Endothelial cell of umbilical vein (primary cell): Measurements from ENCODE around the gene LTA4H. TPM values are rescaled to one million over a fixed set of nuclear protein-coding genes. Genes with fewer than 3 reads are reported as not detected.

Experiments
- BruUV-seq: library from RNA; stranded (reverse); fragments of 400-500 nt; replicated peaks from 2 replicates; lab custom pipeline; 2021; lab: Mats Ljungman, UMichigan
- CTCF ChIA-PET: fragments of 300-600, 350-600 bp; sonication (Branson Sonifier 250); formaldehyde crosslinking; loops from one replicate; lab custom pipeline; 2021; ENCODE audit warnings: antibody characterized with exemption, inconsistent platforms; lab: Charles Lee
- POLR2A ChIA-PET: fragments of 300-600, 350-600 bp; sonication (Branson Sonifier 250); formaldehyde crosslinking; loops from one replicate; lab custom pipeline; 2021; ENCODE audit warnings: antibody characterized with exemption, inconsistent platforms; lab: Charles Lee
- DNase-seq: peaks from one replicate; pipeline ENCODE4 v3.0.0-alpha.2; 2011; ENCODE audit warnings: low read depth, low spot score
- FAIRE-seq: peaks from 2 replicates; lab custom pipeline; 2011; peaks lifted over from hg19 to GRCh38; lab: Jason Lieb, UNC
- H2AFZ ChIP-seq: 2 replicates; pipeline ENCODE4 v1.6.0; 2012; ENCODE audit warnings: low read depth, low read length, control low read depth, inconsistent platforms
- H3K27ac ChIP-seq: 2 replicates; pipeline ENCODE4 v1.5.1; 2011; ENCODE audit warnings: low read depth, mild to moderate bottlenecking, control low read depth, low read length, moderate library complexity; ENCODE audit not compliant: insufficient read depth
- H3K27me3 ChIP-seq, 2 experiments: 2 replicates each; pipeline versions ENCODE4 v1.6.0 to v1.6.1; 2011; ENCODE audit warnings: low read length in 2 of 2, mixed read lengths in 1 of 2; ENCODE audit not compliant: control insufficient read depth in 2 of 2, insufficient read depth in 2 of 2
- H3K36me3 ChIP-seq, 2 experiments: 2 replicates in 1 of 2; 3 replicates in 1 of 2; pipeline ENCODE4 v1.5.1; 2011; ENCODE audit warnings: low read length in 2 of 2, mild to moderate bottlenecking in 1 of 2, moderate library complexity in 1 of 2; ENCODE audit not compliant: control insufficient read depth in 2 of 2, insufficient read depth in 2 of 2; ENCODE audit errors: extremely low read depth in 1 of 2
- H3K4me1 ChIP-seq: 3 replicates; pipeline ENCODE4 v1.5.1; 2011; ENCODE audit warnings: mild to moderate bottlenecking, low read length; ENCODE audit not compliant: control insufficient read depth, insufficient read depth; ENCODE audit errors: extremely low read depth
- H3K4me2 ChIP-seq: 2 replicates; pipeline ENCODE4 v1.6.1; 2011; ENCODE audit warnings: low read length, control low read depth, mixed read lengths; ENCODE audit not compliant: insufficient read depth
- H3K4me3 ChIP-seq, 3 experiments: fragments of 200-600 bp in 1 of 3; sonication (generic), shearing (Covaris generic) in 1 of 3; replicated peaks in 1 of 3; 2 replicates each; pipeline ENCODE4 v1.5.1; 2011 to 2016; ENCODE audit warnings: control low read depth in 3 of 3, low read length in 3 of 3, mild to moderate bottlenecking in 2 of 3, inconsistent platforms in 1 of 3, low read depth in 1 of 3, moderate library complexity in 1 of 3; ENCODE audit not compliant: insufficient read depth in 1 of 3
- H3K79me2 ChIP-seq: 2 replicates; pipeline ENCODE4 v1.6.0; 2012; ENCODE audit warnings: low read length, inconsistent platforms; ENCODE audit not compliant: control insufficient read depth, insufficient read depth
- H3K9ac ChIP-seq: replicated peaks from 2 replicates; pipeline ENCODE3; 2011; ENCODE audit warnings: low read length, control low read depth; ENCODE audit not compliant: insufficient read depth; ENCODE audit errors: extremely low read depth
- H3K9me1 ChIP-seq: replicated peaks from 3 replicates; pipeline ENCODE4 v1.6.0; 2011; ENCODE audit warnings: mild to moderate bottlenecking, low read length; ENCODE audit not compliant: control insufficient read depth, insufficient read depth; ENCODE audit errors: extremely low read depth
- H3K9me3 ChIP-seq: replicated peaks from 2 replicates; pipeline ENCODE4 v1.5.1; 2012; ENCODE audit warnings: low read length, inconsistent platforms; ENCODE audit not compliant: control insufficient read depth, insufficient read depth
- H4K20me1 ChIP-seq: replicated peaks from 2 replicates; pipeline ENCODE3; 2011; ENCODE audit warnings: mild to moderate bottlenecking, low read length; ENCODE audit not compliant: control insufficient read depth, insufficient read depth; ENCODE audit errors: extremely low read depth
- CTCF ChIP-seq, 2 donors: IDR thresholded peaks; 1 replicate in 1 of 2; 2 replicates in 1 of 2; pipeline ENCODE4 v1.5.1; 2011; ENCODE audit warnings: low read length in 2 of 2, mild to moderate bottlenecking in 2 of 2, moderate library complexity in 2 of 2, control low read depth in 1 of 2, inconsistent platforms in 1 of 2, low read depth in 1 of 2; ENCODE audit not compliant: insufficient read depth in 1 of 2; ENCODE audit errors: extremely low read depth in 1 of 2
- EZH2 ChIP-seq: IDR thresholded peaks from 2 replicates; pipeline ENCODE4 v1.6.1; 2012; ENCODE audit warnings: borderline replicate concordance, low read depth, mild to moderate bottlenecking, moderate library complexity, low read length, inconsistent platforms; ENCODE audit not compliant: severe bottlenecking
- FOS ChIP-seq: IDR thresholded peaks from 2 replicates; pipeline ENCODE4 v1.6.1; 2011; ENCODE audit warnings: mild to moderate bottlenecking, low read length, moderate library complexity, borderline replicate concordance; ENCODE audit not compliant: insufficient read depth
- GATA2 ChIP-seq: IDR thresholded peaks from 2 replicates; pipeline ENCODE4 v1.7.0; 2011; ENCODE audit warnings: low read depth, mild to moderate bottlenecking, moderate library complexity, mixed read lengths, low read length; ENCODE audit not compliant: insufficient read length, insufficient read depth
- JUN ChIP-seq: IDR thresholded peaks from 2 replicates; pipeline ENCODE4 v1.6.1; 2011; ENCODE audit warnings: borderline replicate concordance, low read depth; ENCODE audit not compliant: insufficient read length, insufficient read depth
- MAX ChIP-seq: IDR thresholded peaks from 2 replicates; pipeline ENCODE4 v1.6.1; 2011; ENCODE audit not compliant: insufficient read depth, insufficient read length
- MYC ChIP-seq: IDR thresholded peaks from one replicate; pipeline ENCODE4 v1.6.1; 2011; ENCODE audit warnings: mild to moderate bottlenecking, low read depth, low read length
- POLR2A ChIP-seq: IDR thresholded peaks from 2 replicates; pipeline ENCODE4 v1.6.1; 2012; ENCODE audit warnings: low read depth, mild to moderate bottlenecking, control low read depth, low read length
- POLR2AphosphoS5 ChIP-seq: IDR thresholded peaks from 2 replicates; pipeline ENCODE4 v1.6.1; 2012; ENCODE audit warnings: low read depth, mild to moderate bottlenecking, control low read depth, low read length, moderate library complexity; ENCODE audit not compliant: insufficient read depth
- dilution Hi-C: fragments of 300-500 bp; cut with MboI; formaldehyde crosslinking; loops from one replicate; pipeline ENCODE4 v1.15.0; 2019; ENCODE audit warnings: low sequenced_read_pairs; ENCODE audit not compliant: extremely low pct_ligation_motif_present
- intact Hi-C: fragments of 100-400 bp; cut with micrococcal nuclease; formaldehyde crosslinking; loops from one replicate; pipeline ENCODE4 v1.10.0; 2022
- polyA plus RNA-seq, 4 experiments: library from polyadenylated mRNA; depleted of rRNA in 3 of 4; stranded (reverse) in 3 of 4; unstranded in 1 of 4; fragments of >200 nt; gene quantifications; 2 replicates each; pipeline versions ENCODE4 v1.2.1 to v1.2.3, GENCODE V29; 2011 to 2012; ENCODE audit warnings: missing spikeins in 1 of 4
- total RNA-seq: library from RNA; stranded (reverse); gene quantifications from 2 replicates; pipeline ENCODE4 v1.2.3, GENCODE V29; 2021

The LTA4H gene
- total and polyA plus RNA-seq, 2 donors (not counting 3 experiments of a cell fraction or from before 2014, with no cell fraction given), result 77.1 to 85.2 TPM

- Histone ChIP-seq H3K4me1 (peaks cover 10% of the 10 kb centered on the region), H3K9me3 (no peaks in the 10 kb centered on the region), H3K4me2 (no peak overlapping the region), H3K4me3 (no peak overlapping the region), H3K79me2 (no peaks in the 10 kb centered on the region), H3K9me1 (no peaks in the 10 kb centered on the region), H3K27me3 (no peaks in the 10 kb centered on the region), H3K36me3 (no peaks in the 10 kb centered on the region), H4K20me1 (no peaks in the 10 kb centered on the region), H3K27ac (no peak overlapping the region), H3K9ac (no peak overlapping the region), H2AFZ (peak overlapping the region; percentile 67)
- dilution Hi-C loops, result no loop called here
- DNase-seq, result peak; percentile 66
- CTCF ChIA-PET, result interaction anchor here (0.9 to 1.4 kb wide), 6 partner anchors 8 to 184 kb away, joined by 3 to 5 read pairs (median 4); no protein-coding TSS in a partner anchor
- POLR2A ChIA-PET, result interaction anchor here (1.0 kb wide), 1 partner anchor 139 kb away, joined by 3 read pairs; no protein-coding TSS in a partner anchor
- TF ChIP-seq MAX (no peak), GATA2 (no peak), POLR2AphosphoS5 (no peak), JUN (no peak), CTCF (IDR thresholded peaks at IDR 0.05; ENCODE audit: extremely low read depth in 1 of 2, insufficient read depth in 1 of 2, low read depth in 1 of 2, low read length in 2 of 2) (no peak), EZH2 (no peak), MYC (no peak), FOS (no peak), POLR2A (no peak)
- peak; percentile 53 for FAIRE-seq
- intact Hi-C loops, result no loop called here
- BruUV-seq, result no TSS peak
These were observed 35.4 kb upstream of the LTA4H start for GRCh38 chr12:96070670-96071279.
